GM23338 (cell line): ENCODE data around the gene NEURL3.

Experiments used
- POLR2AphosphoS5 ChIP-seq: IDR thresholded peaks from 2 replicates; pipeline ENCODE4 v1.6.1; 2016; ENCODE audit warnings: antibody characterized with exemption, low read depth
- STAT1 ChIP-seq: IDR thresholded peaks from one replicate; pipeline ENCODE4 v1.6.1; 2016; ENCODE audit warnings: antibody characterized with exemption; ENCODE audit not compliant: unreplicated experiment
- TF ChIP-seq, protein P1 (sequence below), 2 experiments: fragments of 200-600 bp in 1 of 2; sonication (generic) in 1 of 2; conservative IDR thresholded peaks; 2 replicates each; pipeline versions ENCODE4 v1.5.1 to v1.6.1; 2016 to 2017; ENCODE audit warnings: antibody characterized with exemption in 2 of 2, low read depth in 2 of 2, mild to moderate bottlenecking in 2 of 2, moderate library complexity in 1 of 2
- TF ChIP-seq, protein P2 (sequence below): IDR thresholded peaks from one replicate; pipeline ENCODE4 v1.6.1; 2018; ENCODE audit warnings: antibody characterized with exemption; ENCODE audit not compliant: unreplicated experiment
- TF ChIP-seq, protein P3 (sequence below): IDR thresholded peaks from 2 replicates; pipeline ENCODE4 v1.6.1; 2016; ENCODE audit warnings: antibody characterized with exemption

DNA sequence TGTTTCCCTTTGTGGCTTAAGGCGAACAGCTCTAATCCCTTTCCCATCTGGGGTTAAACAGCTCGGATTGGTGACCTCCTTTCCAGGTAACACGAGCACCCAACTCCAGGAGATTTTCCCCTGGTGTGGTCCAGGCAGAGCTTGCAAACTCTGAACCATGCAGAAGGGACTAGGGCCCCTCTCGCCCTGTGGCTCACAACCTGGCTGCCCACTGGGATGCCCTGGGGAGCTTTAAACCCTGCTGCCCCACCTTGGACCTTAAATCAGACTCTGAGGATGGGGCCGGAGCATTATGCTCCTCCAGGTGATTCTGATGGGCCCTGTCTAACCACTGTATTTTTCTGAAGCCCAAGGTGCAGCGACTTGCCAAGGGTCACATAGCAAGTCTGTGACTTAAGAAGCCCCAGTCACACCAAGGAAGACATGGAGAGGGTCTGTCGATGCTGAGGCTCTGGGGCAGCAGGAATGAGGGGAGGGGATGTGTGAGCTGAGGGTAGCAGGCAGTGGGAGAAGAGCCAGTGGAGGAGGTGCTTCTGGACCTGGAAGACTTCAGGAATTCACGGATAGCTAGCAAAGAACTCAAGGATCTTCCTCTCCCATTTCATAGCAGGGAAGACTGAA is 37.3 kb upstream of the NEURL3 start:
- TF ChIP-seq, protein P1, sequence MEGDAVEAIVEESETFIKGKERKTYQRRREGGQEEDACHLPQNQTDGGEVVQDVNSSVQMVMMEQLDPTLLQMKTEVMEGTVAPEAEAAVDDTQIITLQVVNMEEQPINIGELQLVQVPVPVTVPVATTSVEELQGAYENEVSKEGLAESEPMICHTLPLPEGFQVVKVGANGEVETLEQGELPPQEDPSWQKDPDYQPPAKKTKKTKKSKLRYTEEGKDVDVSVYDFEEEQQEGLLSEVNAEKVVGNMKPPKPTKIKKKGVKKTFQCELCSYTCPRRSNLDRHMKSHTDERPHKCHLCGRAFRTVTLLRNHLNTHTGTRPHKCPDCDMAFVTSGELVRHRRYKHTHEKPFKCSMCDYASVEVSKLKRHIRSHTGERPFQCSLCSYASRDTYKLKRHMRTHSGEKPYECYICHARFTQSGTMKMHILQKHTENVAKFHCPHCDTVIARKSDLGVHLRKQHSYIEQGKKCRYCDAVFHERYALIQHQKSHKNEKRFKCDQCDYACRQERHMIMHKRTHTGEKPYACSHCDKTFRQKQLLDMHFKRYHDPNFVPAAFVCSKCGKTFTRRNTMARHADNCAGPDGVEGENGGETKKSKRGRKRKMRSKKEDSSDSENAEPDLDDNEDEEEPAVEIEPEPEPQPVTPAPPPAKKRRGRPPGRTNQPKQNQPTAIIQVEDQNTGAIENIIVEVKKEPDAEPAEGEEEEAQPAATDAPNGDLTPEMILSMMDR (conservative IDR thresholded peaks at IDR 0.05; ENCODE audit: low read depth in 2 of 2): no peak
- TF ChIP-seq, protein P2, sequence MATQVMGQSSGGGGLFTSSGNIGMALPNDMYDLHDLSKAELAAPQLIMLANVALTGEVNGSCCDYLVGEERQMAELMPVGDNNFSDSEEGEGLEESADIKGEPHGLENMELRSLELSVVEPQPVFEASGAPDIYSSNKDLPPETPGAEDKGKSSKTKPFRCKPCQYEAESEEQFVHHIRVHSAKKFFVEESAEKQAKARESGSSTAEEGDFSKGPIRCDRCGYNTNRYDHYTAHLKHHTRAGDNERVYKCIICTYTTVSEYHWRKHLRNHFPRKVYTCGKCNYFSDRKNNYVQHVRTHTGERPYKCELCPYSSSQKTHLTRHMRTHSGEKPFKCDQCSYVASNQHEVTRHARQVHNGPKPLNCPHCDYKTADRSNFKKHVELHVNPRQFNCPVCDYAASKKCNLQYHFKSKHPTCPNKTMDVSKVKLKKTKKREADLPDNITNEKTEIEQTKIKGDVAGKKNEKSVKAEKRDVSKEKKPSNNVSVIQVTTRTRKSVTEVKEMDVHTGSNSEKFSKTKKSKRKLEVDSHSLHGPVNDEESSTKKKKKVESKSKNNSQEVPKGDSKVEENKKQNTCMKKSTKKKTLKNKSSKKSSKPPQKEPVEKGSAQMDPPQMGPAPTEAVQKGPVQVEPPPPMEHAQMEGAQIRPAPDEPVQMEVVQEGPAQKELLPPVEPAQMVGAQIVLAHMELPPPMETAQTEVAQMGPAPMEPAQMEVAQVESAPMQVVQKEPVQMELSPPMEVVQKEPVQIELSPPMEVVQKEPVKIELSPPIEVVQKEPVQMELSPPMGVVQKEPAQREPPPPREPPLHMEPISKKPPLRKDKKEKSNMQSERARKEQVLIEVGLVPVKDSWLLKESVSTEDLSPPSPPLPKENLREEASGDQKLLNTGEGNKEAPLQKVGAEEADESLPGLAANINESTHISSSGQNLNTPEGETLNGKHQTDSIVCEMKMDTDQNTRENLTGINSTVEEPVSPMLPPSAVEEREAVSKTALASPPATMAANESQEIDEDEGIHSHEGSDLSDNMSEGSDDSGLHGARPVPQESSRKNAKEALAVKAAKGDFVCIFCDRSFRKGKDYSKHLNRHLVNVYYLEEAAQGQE: no peak
- TF ChIP-seq, protein P3, sequence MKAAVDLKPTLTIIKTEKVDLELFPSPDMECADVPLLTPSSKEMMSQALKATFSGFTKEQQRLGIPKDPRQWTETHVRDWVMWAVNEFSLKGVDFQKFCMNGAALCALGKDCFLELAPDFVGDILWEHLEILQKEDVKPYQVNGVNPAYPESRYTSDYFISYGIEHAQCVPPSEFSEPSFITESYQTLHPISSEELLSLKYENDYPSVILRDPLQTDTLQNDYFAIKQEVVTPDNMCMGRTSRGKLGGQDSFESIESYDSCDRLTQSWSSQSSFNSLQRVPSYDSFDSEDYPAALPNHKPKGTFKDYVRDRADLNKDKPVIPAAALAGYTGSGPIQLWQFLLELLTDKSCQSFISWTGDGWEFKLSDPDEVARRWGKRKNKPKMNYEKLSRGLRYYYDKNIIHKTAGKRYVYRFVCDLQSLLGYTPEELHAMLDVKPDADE: no peak
- TF ChIP-seq POLR2AphosphoS5: no peak
- no peak for TF ChIP-seq STAT1
